Trophoblast cell (in vitro differentiated cells and primary cell): ENCODE data around the gene TBC1D9B.
A peak's percentile ranks its signal among the peaks of the same experiment; 100 is the strongest.

Experiments
- DNase-seq, 2 donors: peaks; one replicate each; pipeline ENCODE4 v3.0.0-alpha.2; 2016
- H2AFZ ChIP-seq: 2 replicates; pipeline ENCODE4 v1.6.1; 2013; ENCODE audit warnings: low read length, moderate library complexity, mild to moderate bottlenecking; ENCODE audit not compliant: insufficient read depth, poor library complexity
- H2AK5ac ChIP-seq: 2 replicates; pipeline ENCODE4 v1.6.1; 2013; ENCODE audit warnings: mild to moderate bottlenecking, low read length
- H2BK120ac ChIP-seq: 2 replicates; pipeline ENCODE4 v1.6.1; 2013; ENCODE audit warnings: low read length, mild to moderate bottlenecking, moderate library complexity; ENCODE audit not compliant: insufficient read depth, poor library complexity
- H2BK12ac ChIP-seq: 2 replicates; pipeline ENCODE4 v1.6.1; 2013; ENCODE audit warnings: mild to moderate bottlenecking, low read length, moderate library complexity
- H2BK5ac ChIP-seq: 2 replicates; pipeline ENCODE4 v1.6.1; 2013; ENCODE audit warnings: low read length, low read depth, moderate library complexity, mild to moderate bottlenecking; ENCODE audit not compliant: poor library complexity
- H3K14ac ChIP-seq: 2 replicates; pipeline ENCODE4 v1.6.1; 2013; ENCODE audit warnings: mild to moderate bottlenecking, low read length
- H3K18ac ChIP-seq: 2 replicates; pipeline ENCODE4 v1.6.1; 2013; ENCODE audit warnings: mild to moderate bottlenecking, low read length
- H3K23ac ChIP-seq: 2 replicates; pipeline ENCODE4 v1.6.1; 2013; ENCODE audit warnings: low read length
- H3K27ac ChIP-seq: 2 replicates; pipeline ENCODE4 v1.5.1; 2013; ENCODE audit warnings: low read depth, mild to moderate bottlenecking, inconsistent platforms, low read length, moderate library complexity
- H3K27me3 ChIP-seq: 2 replicates; pipeline ENCODE4 v1.6.1; 2013; ENCODE audit warnings: inconsistent platforms, mild to moderate bottlenecking, low read length, moderate library complexity; ENCODE audit not compliant: insufficient read depth
- H3K36me3 ChIP-seq, 2 experiments: 1 replicate in 1 of 2; 2 replicates in 1 of 2; pipeline ENCODE4 v1.6.1; 2013; ENCODE audit warnings: low read length in 2 of 2, mild to moderate bottlenecking in 2 of 2, moderate library complexity in 1 of 2; ENCODE audit not compliant: insufficient read depth in 2 of 2, control insufficient read depth in 1 of 2
- H3K4ac ChIP-seq: 2 replicates; pipeline ENCODE4 v1.6.1; 2013; ENCODE audit warnings: low read depth, mild to moderate bottlenecking, low read length, moderate library complexity
- H3K4me1 ChIP-seq, 2 experiments: 1 replicate in 1 of 2; 2 replicates in 1 of 2; pipeline ENCODE4 v1.6.1; 2013; ENCODE audit warnings: low read length in 2 of 2, mild to moderate bottlenecking in 2 of 2, moderate library complexity in 1 of 2; ENCODE audit not compliant: insufficient read depth in 2 of 2, control insufficient read depth in 1 of 2
- H3K4me2 ChIP-seq: 2 replicates; pipeline ENCODE4 v1.6.1; 2013; ENCODE audit warnings: inconsistent platforms, mild to moderate bottlenecking, low read length, moderate library complexity
- H3K4me3 ChIP-seq: 2 replicates; pipeline ENCODE4 v1.5.1; 2013; ENCODE audit warnings: mild to moderate bottlenecking, low read depth, low read length, inconsistent platforms
- H3K79me1 ChIP-seq: one replicate; pipeline ENCODE4 v1.6.1; 2013; ENCODE audit warnings: low read length
- H3K79me2 ChIP-seq: 2 replicates; pipeline ENCODE4 v1.6.1; 2013; ENCODE audit warnings: low read length, mild to moderate bottlenecking; ENCODE audit not compliant: control insufficient read depth, insufficient read depth, poor library complexity
- H3K9ac ChIP-seq: 2 replicates; pipeline ENCODE4 v1.6.1; 2013; ENCODE audit warnings: mild to moderate bottlenecking, low read length
- H3K9me3 ChIP-seq: 2 replicates; pipeline ENCODE4 v1.6.1; 2013; ENCODE audit warnings: low read depth, mild to moderate bottlenecking, control low read depth, inconsistent platforms, low read length; ENCODE audit not compliant: insufficient read depth
- H4K12ac ChIP-seq: 2 replicates; pipeline ENCODE4 v1.6.1; 2013; ENCODE audit warnings: low read depth, mild to moderate bottlenecking, low read length, moderate library complexity
- H4K8ac ChIP-seq: 2 replicates; pipeline ENCODE4 v1.6.1; 2013; ENCODE audit warnings: low read depth, mild to moderate bottlenecking, low read length, moderate library complexity
- H4K91ac ChIP-seq: one replicate; pipeline ENCODE4 v1.6.1; 2013; ENCODE audit warnings: low read depth, mild to moderate bottlenecking, low read length, moderate library complexity
- WGBS: extraction: QIAGEN DNeasy Blood & Tissue Kit; methylation state at CpG from one replicate; pipeline ENCODE4 v1.1.7; 2013; ENCODE audit warnings: missing lambda C conversion rate; ENCODE audit not compliant: insufficient read length, insufficient coverage; ENCODE audit errors: extremely low coverage; 5-methylcytosine and 5-hydroxymethylcytosine counted together

TBC1D9B gene

GRCh38 chr5:179816796-179817469, 90.8 kb downstream of the TBC1D9B start:
- Histone ChIP-seq H3K14ac (peak overlapping the region; percentile 78), H2BK12ac (peak overlapping the region; percentile 63), H3K4me1 (peaks cover 26 to 32% of the 10 kb centered on the region in 2 experiments), H3K18ac (peak overlapping the region; percentile 79), H3K9ac (peak overlapping the region; percentile 37), H3K27me3 (no peaks in the 10 kb centered on the region), H3K27ac (peak overlapping the region; percentile 6), H3K79me2 (peaks cover 21% of the 10 kb centered on the region), H3K36me3 (peaks cover 21 to 25% of the 10 kb centered on the region in 2 experiments), H4K91ac (peak overlapping the region; percentile 60), H4K8ac (peak overlapping the region; percentile 80), H2BK120ac (peak overlapping the region; percentile 58), H3K4me3 (peak overlapping the region; percentile 73), H3K9me3 (no peaks in the 10 kb centered on the region), H3K23ac (no peak overlapping the region), H2AK5ac (peak overlapping the region; percentile 39), H3K4ac (peak overlapping the region; percentile 55), H4K12ac (peak overlapping the region; percentile 79), H2AFZ (peak overlapping the region; percentile 73), H3K4me2 (peak overlapping the region; percentile 78), H3K79me1 (peaks cover 41% of the 10 kb centered on the region), H2BK5ac (peak overlapping the region; percentile 3)
- no CpG with 5 or more reads among the region's 72 CpGs for WGBS
- peak in 1 of 2 donors; percentile 31 for DNase-seq

GRCh38 chr5:179816401-179816795, 91.3 kb downstream of the TBC1D9B start:
- peak overlapping the region; percentile 26 for H2BK120ac ChIP-seq
- peak overlapping the region; percentile 78 for H3K4me2 ChIP-seq
- H2AK5ac ChIP-seq: peak overlapping the region; percentile 35
- H4K8ac ChIP-seq: peak overlapping the region; percentile 80
- no peaks in the 10 kb centered on the region for H3K9me3 ChIP-seq
- H2BK12ac ChIP-seq: peak overlapping the region; percentile 18
- H3K36me3 ChIP-seq: peaks cover 24 to 27% of the 10 kb centered on the region in 2 experiments
- no peak overlapping the region for H3K9ac ChIP-seq
- no CpG with 5 or more reads among the region's 23 CpGs for WGBS
- no peak overlapping the region for H3K4me3 ChIP-seq
- no peak for DNase-seq
- peak overlapping the region; percentile 78 for H3K14ac ChIP-seq
- H3K79me2 ChIP-seq: peaks cover 20% of the 10 kb centered on the region
- peaks cover 26 to 32% of the 10 kb centered on the region in 2 experiments for H3K4me1 ChIP-seq
- H4K91ac ChIP-seq: peak overlapping the region; percentile 60
- H3K27me3 ChIP-seq: no peaks in the 10 kb centered on the region
- H3K4ac ChIP-seq: no peak overlapping the region
- H2BK5ac ChIP-seq: peak overlapping the region; percentile 3
- peak overlapping the region; percentile 6 for H4K12ac ChIP-seq
- H3K27ac ChIP-seq: no peak overlapping the region
- H3K23ac ChIP-seq: no peak overlapping the region
- H2AFZ ChIP-seq: peak overlapping the region; percentile 73
- H3K18ac ChIP-seq: peak overlapping the region; percentile 79
- peaks cover 39% of the 10 kb centered on the region for H3K79me1 ChIP-seq

GRCh38 chr5:179815491-179816249, 92.0 kb downstream of the TBC1D9B start:
- Histone ChIP-seq H3K4me3 (no peak overlapping the region), H4K12ac (no peak overlapping the region), H2BK120ac (no peak overlapping the region)

GRCh38 chr5:179814090-179814489, 93.6 kb downstream of the TBC1D9B start:
- Histone ChIP-seq H3K9me3 (no peaks in the 10 kb centered on the region), H4K91ac (no peak overlapping the region), H2BK12ac (no peak overlapping the region), H3K4ac (no peak overlapping the region), H2AK5ac (no peak overlapping the region), H3K4me3 (no peak overlapping the region), H3K79me1 (peaks cover 19% of the 10 kb centered on the region), H4K12ac (no peak overlapping the region), H3K79me2 (peaks cover 6% of the 10 kb centered on the region), H3K9ac (no peak overlapping the region), H3K36me3 (peaks cover 20 to 27% of the 10 kb centered on the region in 2 experiments), H3K4me1 (peaks cover 14 to 21% of the 10 kb centered on the region in 2 experiments), H3K14ac (no peak overlapping the region), H3K18ac (no peak overlapping the region), H3K4me2 (no peak overlapping the region), H3K23ac (no peak overlapping the region), H2BK120ac (no peak overlapping the region), H2AFZ (no peak overlapping the region), H4K8ac (no peak overlapping the region), H3K27me3 (no peaks in the 10 kb centered on the region), H3K27ac (no peak overlapping the region), H2BK5ac (no peak overlapping the region)
- no peak for DNase-seq
- WGBS: no CpG with 5 or more reads among the region's 3 CpGs

More at GRCh38 chr5:179815491-179816249, 92.0 kb downstream of the TBC1D9B start:
- no peak overlapping the region for H3K4me2 ChIP-seq
- H3K23ac ChIP-seq: no peak overlapping the region
- H3K14ac ChIP-seq: no peak overlapping the region
- no peak overlapping the region for H2BK12ac ChIP-seq
- H3K79me2 ChIP-seq: peaks cover 13% of the 10 kb centered on the region
- H3K4me1 ChIP-seq: peaks cover 26 to 32% of the 10 kb centered on the region in 2 experiments
- H4K8ac ChIP-seq: no peak overlapping the region
- no peak overlapping the region for H3K9ac ChIP-seq
- no peak overlapping the region for H2BK5ac ChIP-seq
- WGBS: no CpG with 5 or more reads among the region's 21 CpGs
- H3K27ac ChIP-seq: no peak overlapping the region
- H2AFZ ChIP-seq: no peak overlapping the region
- no peaks in the 10 kb centered on the region for H3K27me3 ChIP-seq
- no peak overlapping the region for H3K4ac ChIP-seq
- H3K18ac ChIP-seq: no peak overlapping the region
- peaks cover 32% of the 10 kb centered on the region for H3K79me1 ChIP-seq
- H3K9me3 ChIP-seq: no peaks in the 10 kb centered on the region
- peaks cover 24 to 27% of the 10 kb centered on the region in 2 experiments for H3K36me3 ChIP-seq
- no peak overlapping the region for H2AK5ac ChIP-seq
- no peak for DNase-seq
- H4K91ac ChIP-seq: no peak overlapping the region
